Measurements from ENCODE around the gene SLC46A1. TPM values are rescaled to one million over a fixed set of nuclear protein-coding genes. Genes with fewer than 3 reads are reported as not detected.
"Not testable (repeated sequence)": the region's sequence is repeated elsewhere in the genome, so short reads cannot be mapped to it uniquely, and the experiment has no call there.

The SLC46A1 gene
- total RNA-seq, 1 donor from 2014 or later, result 2.1 TPM

- Mint-ChIP-seq H3K36me3 (ENCODE audit: low read depth) (no peaks in the 10 kb centered on the region), H3K27ac (no peak overlapping the region), H3K4me3 (no peak overlapping the region), H3K4me1 (no peaks in the 10 kb centered on the region), H3K27me3 (peaks cover 20% of the 10 kb centered on the region), H3K9me3 (no peaks in the 10 kb centered on the region)
- POLR2A ChIA-PET, result no interaction called here
- CTCF ChIA-PET, result no interaction called here
- DNase-seq (no peak), ATAC-seq (ENCODE audit: low read depth) (no peak)
- TF ChIP-seq CTCF (IDR thresholded peaks at IDR 0.05), result no peak
- intact Hi-C loops (cut with micrococcal nuclease), result no loop called here
These were observed 38.1 kb upstream of the SLC46A1 start for GRCh38 chr17:28443901-28444638.

GRCh38 chr17:28434326-28434725 lies 28.3 kb upstream of the SLC46A1 start:
- H3K36me3 Mint-ChIP-seq (ENCODE audit: low read depth); H3K27ac Mint-ChIP-seq; DNase-seq; CTCF ChIA-PET; H3K4me3 Mint-ChIP-seq; H3K9me3 Mint-ChIP-seq; intact Hi-C loops (cut with micrococcal nuclease); POLR2A ChIA-PET; H3K4me1 Mint-ChIP-seq; ATAC-seq (ENCODE audit: low read depth): not testable (repeated sequence)
- peaks cover 16% of the 10 kb centered on the region for H3K27me3 Mint-ChIP-seq

- POLR2A ChIA-PET, result no interaction called here
- H3K27ac Mint-ChIP-seq, result no peak overlapping the region
- no peaks in the 10 kb centered on the region for H3K4me1 Mint-ChIP-seq
- no peaks in the 10 kb centered on the region for H3K36me3 Mint-ChIP-seq (ENCODE audit: low read depth)
- H3K27me3 Mint-ChIP-seq, result peaks cover 17% of the 10 kb centered on the region
- no peaks in the 10 kb centered on the region for H3K9me3 Mint-ChIP-seq
- TF ChIP-seq CTCF (IDR thresholded peaks at IDR 0.05), result no peak
- no peak overlapping the region for H3K4me3 Mint-ChIP-seq
- ATAC-seq (ENCODE audit: low read depth) (no peak), DNase-seq (no peak)
- intact Hi-C loops (cut with micrococcal nuclease), result no loop called here
- CTCF ChIA-PET, result no interaction called here
These were observed 27.7 kb upstream of the SLC46A1 start for GRCh38 chr17:28433721-28434120.

- H3K4me3 Mint-ChIP-seq; ATAC-seq (ENCODE audit: low read depth); intact Hi-C loops (cut with micrococcal nuclease); H3K36me3 Mint-ChIP-seq (ENCODE audit: low read depth); CTCF ChIA-PET; H3K27ac Mint-ChIP-seq; DNase-seq; H3K9me3 Mint-ChIP-seq; POLR2A ChIA-PET; H3K4me1 Mint-ChIP-seq: not testable (repeated sequence)
- peaks cover 24% of the 10 kb centered on the region for H3K27me3 Mint-ChIP-seq
These were observed 22.0 kb upstream of the SLC46A1 start for GRCh38 chr17:28427982-28428381.

GRCh38 chr17:28427371-28427770 lies 21.4 kb upstream of the SLC46A1 start:
- Mint-ChIP-seq H3K27ac (no peak overlapping the region), H3K36me3 (ENCODE audit: low read depth) (no peaks in the 10 kb centered on the region), H3K27me3 (peaks cover 27% of the 10 kb centered on the region), H3K4me3 (no peak overlapping the region), H3K4me1 (no peaks in the 10 kb centered on the region), H3K9me3 (no peaks in the 10 kb centered on the region)
- intact Hi-C loops (cut with micrococcal nuclease), result no loop called here
- ATAC-seq (ENCODE audit: low read depth) (no peak), DNase-seq (no peak)
- CTCF ChIA-PET, result no interaction called here
- TF ChIP-seq CTCF (IDR thresholded peaks at IDR 0.05), result no peak
- POLR2A ChIA-PET, result no interaction called here

- POLR2A ChIA-PET, result no interaction called here
- TF ChIP-seq CTCF (IDR thresholded peaks at IDR 0.05), result no peak
- Mint-ChIP-seq H3K27ac (no peak overlapping the region), H3K4me1 (no peaks in the 10 kb centered on the region), H3K9me3 (no peaks in the 10 kb centered on the region), H3K4me3 (no peak overlapping the region), H3K36me3 (ENCODE audit: low read depth) (no peaks in the 10 kb centered on the region), H3K27me3 (peaks cover 21% of the 10 kb centered on the region)
- DNase-seq, result no peak
- CTCF ChIA-PET, result no interaction called here
- ATAC-seq (ENCODE audit: low read depth), result no peak
- intact Hi-C loops (cut with micrococcal nuclease), result no loop called here
These were observed 20.1 kb upstream of the SLC46A1 start for GRCh38 chr17:28426081-28426519.

All from activated B cell treated with CpG ODN at 0.5 μM for 24 hours (primary cell).